Stimulated activated CD8-positive, alpha-beta memory T cell treated with anti-CD3 and anti-CD28 coated beads, Interleukin-15, amount 100 ng/mL, for 48 hours (primary cell): ENCODE results near the gene MTHFD1.

Source experiments
- DNase-seq, 2 donors: peaks; one replicate each; pipeline ENCODE4 v3.0.0-alpha.2; 2020; ENCODE audit warnings: low read depth in 2 of 2

Gene MTHFD1

GRCh38 chr14:64407329-64407728 lies 19.2 kb downstream of the MTHFD1 start:
- no peak for DNase-seq

- no peak for DNase-seq
Measured at GRCh38 chr14:64409126-64409920, 21.2 kb downstream of the MTHFD1 start.

GRCh38 chr14:64410084-64410774 lies 22.1 kb downstream of the MTHFD1 start:
- no peak for DNase-seq

- DNase-seq, result no peak
Measured at GRCh38 chr14:64411001-64411400, 22.8 kb downstream of the MTHFD1 start.

- no peak for DNase-seq
Measured at GRCh38 chr14:64412237-64412636, 24.1 kb downstream of the MTHFD1 start.

GRCh38 chr14:64416348-64416932 lies 28.3 kb downstream of the MTHFD1 start:
- DNase-seq, result no peak

GRCh38 chr14:64417055-64417770 lies 29.1 kb downstream of the MTHFD1 start:
- DNase-seq, result no peak

- no peak for DNase-seq
Measured at GRCh38 chr14:64417771-64418125, 29.6 kb downstream of the MTHFD1 start.

- DNase-seq, result no peak
Measured at GRCh38 chr14:64419003-64419402, 30.9 kb downstream of the MTHFD1 start.

- no peak for DNase-seq
Measured at GRCh38 chr14:64421166-64421565, 33.0 kb downstream of the MTHFD1 start.

GRCh38 chr14:64422005-64422404 lies 33.9 kb downstream of the MTHFD1 start:
- DNase-seq, result no peak

- no peak for DNase-seq
Measured at GRCh38 chr14:64422756-64423155, 34.6 kb downstream of the MTHFD1 start.

GRCh38 chr14:64423987-64424386 lies 35.8 kb downstream of the MTHFD1 start:
- peak in 1 of 2 donors; percentile 45 for DNase-seq

- DNase-seq, result no peak
Measured at GRCh38 chr14:64434528-64434927, 46.4 kb downstream of the MTHFD1 start.

- DNase-seq, result no peak
Measured at GRCh38 chr14:64438181-64438841, 50.2 kb downstream of the MTHFD1 start.

GRCh38 chr14:64439141-64439540 lies 51.0 kb downstream of the MTHFD1 start:
- no peak for DNase-seq

GRCh38 chr14:64440494-64440893 lies 52.3 kb downstream of the MTHFD1 start:
- DNase-seq, result no peak

- DNase-seq, result no peak
Measured at GRCh38 chr14:64442300-64442988, 54.3 kb downstream of the MTHFD1 start.

GRCh38 chr14:64444140-64444539 lies 56.0 kb downstream of the MTHFD1 start:
- DNase-seq, result no peak

GRCh38 chr14:64444984-64445845 lies 57.1 kb downstream of the MTHFD1 start:
- DNase-seq, result peak; percentile 32 to 55
